ENCODE results near the gene CPM. TPM values are rescaled to one million over a fixed set of nuclear protein-coding genes. Genes with fewer than 3 reads are reported as not detected.

Gene CPM
- total RNA-seq, 6 experiments from 2014 or later = 1.4 to 3.0 (median 2.3) TPM

- peaks cover 36% of the 10 kb centered on the region for H3K4me1 Mint-ChIP-seq (ENCODE audit: low read depth)
- H3K27me3 Mint-ChIP-seq (ENCODE audit: insufficient read depth) = peaks cover 30% of the 10 kb centered on the region
- H3K27ac Mint-ChIP-seq = peak overlapping the region; percentile 64
- H3K9me3 Mint-ChIP-seq = no peaks in the 10 kb centered on the region
- peaks cover 47% of the 10 kb centered on the region for H3K36me3 Mint-ChIP-seq (ENCODE audit: low read depth)
- no peak for DNase-seq
- no peak for TF ChIP-seq CTCF (IDR thresholded peaks at IDR 0.05)
- H3K4me3 Mint-ChIP-seq = peak overlapping the region; percentile 14; the same call in 1 of the 2 replicates
These were observed 97.5 kb downstream of the CPM start for GRCh38 chr12:68835333-68835908.

- Mint-ChIP-seq H3K36me3 (ENCODE audit: low read depth) (peaks cover 44% of the 10 kb centered on the region), H3K4me1 (ENCODE audit: low read depth) (peaks cover 36% of the 10 kb centered on the region), H3K27ac (no peak overlapping the region), H3K4me3 (peak overlapping the region; percentile 10; the same call in 1 of the 2 replicates), H3K9me3 (no peaks in the 10 kb centered on the region), H3K27me3 (ENCODE audit: insufficient read depth) (peaks cover 26% of the 10 kb centered on the region)
- TF ChIP-seq CTCF (IDR thresholded peaks at IDR 0.05) = no peak
- no peak for DNase-seq
These were observed 99.5 kb downstream of the CPM start for GRCh38 chr12:68833508-68833907.

- Mint-ChIP-seq H3K9me3 (no peaks in the 10 kb centered on the region), H3K27me3 (ENCODE audit: insufficient read depth) (peaks cover 28% of the 10 kb centered on the region), H3K27ac (no peak overlapping the region), H3K4me1 (ENCODE audit: low read depth) (peaks cover 38% of the 10 kb centered on the region), H3K36me3 (ENCODE audit: low read depth) (peaks cover 38% of the 10 kb centered on the region), H3K4me3 (no peak overlapping the region)
- TF ChIP-seq CTCF (IDR thresholded peaks at IDR 0.05) = no peak
- no peak for DNase-seq
These were observed 100.5 kb downstream of the CPM start for GRCh38 chr12:68832504-68832867.

- TF ChIP-seq CTCF (IDR thresholded peaks at IDR 0.05) = no peak
- Mint-ChIP-seq H3K9me3 (no peaks in the 10 kb centered on the region), H3K27ac (peak overlapping the region; percentile 69), H3K27me3 (ENCODE audit: insufficient read depth) (peaks cover 24% of the 10 kb centered on the region), H3K4me1 (ENCODE audit: low read depth) (peaks cover 44% of the 10 kb centered on the region), H3K36me3 (ENCODE audit: low read depth) (peaks cover 42% of the 10 kb centered on the region), H3K4me3 (peak overlapping the region; percentile 17; the same call in 1 of the 2 replicates)
- DNase-seq = no peak
These were observed 101.0 kb downstream of the CPM start for GRCh38 chr12:68831751-68832503.

GRCh38 chr12:68831272-68831671 lies 101.7 kb downstream of the CPM start:
- Mint-ChIP-seq H3K27me3 (ENCODE audit: insufficient read depth) (peaks cover 26% of the 10 kb centered on the region), H3K27ac (peak overlapping the region; percentile 58; the same call in 1 of the 2 replicates), H3K9me3 (no peaks in the 10 kb centered on the region), H3K4me3 (no peak overlapping the region), H3K4me1 (ENCODE audit: low read depth) (peaks cover 46% of the 10 kb centered on the region), H3K36me3 (ENCODE audit: low read depth) (peaks cover 38% of the 10 kb centered on the region)
- no peak for DNase-seq
- no peak for TF ChIP-seq CTCF (IDR thresholded peaks at IDR 0.05)
